Fibroblast of villous mesenchyme (primary cell): ENCODE results near the gene HILPDA. TPM values are rescaled to one million over a fixed set of nuclear protein-coding genes. Genes with fewer than 3 reads are reported as not detected.

Experiments used
- DNase-seq: peaks from one replicate; pipeline ENCODE4 v3.0.0-alpha.2; 2010; ENCODE audit warnings: low read depth
- H3K4me3 ChIP-seq: 2 replicates; pipeline ENCODE4 v1.5.1; 2011; ENCODE audit warnings: low read depth, mild to moderate bottlenecking, low read length
- CTCF ChIP-seq: IDR thresholded peaks from 2 replicates; pipeline ENCODE4 v1.5.1; 2012; ENCODE audit warnings: low read depth, mild to moderate bottlenecking, low read length; ENCODE audit not compliant: insufficient read depth
- total RNA-seq: library from RNA; depleted of rRNA; stranded (reverse); fragments of >200 nt; gene quantifications from 2 replicates; pipeline ENCODE4 v1.2.3, GENCODE V29; 2012

Gene HILPDA
- total RNA-seq, 1 donor = 14.7 TPM

- DNase-seq = no peak
- TF ChIP-seq CTCF = no peak
- H3K4me3 ChIP-seq = no peak overlapping the region
These were observed 11.7 kb upstream of the HILPDA start for GRCh38 chr7:128443831-128444600.

DNA sequence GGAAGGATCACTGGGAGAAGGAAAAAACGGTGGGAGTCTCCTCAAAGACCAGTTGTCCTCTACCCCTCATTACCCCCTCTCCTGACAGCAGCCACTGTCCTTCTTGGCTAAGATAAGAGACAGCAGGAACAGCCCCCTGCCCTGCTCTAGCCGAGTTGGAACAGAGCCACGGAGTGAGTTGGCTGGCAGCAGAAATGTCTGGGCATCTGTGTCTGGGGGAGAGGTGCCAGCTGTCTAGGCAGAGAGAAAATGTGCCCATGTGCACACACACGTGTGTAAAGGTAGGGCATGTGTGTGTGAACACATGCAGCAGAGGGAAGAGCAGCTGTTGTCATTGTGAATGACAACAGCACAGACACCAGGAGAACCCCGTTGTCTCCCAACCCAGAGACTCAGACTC, 9.4 kb upstream of the HILPDA start:
- no peak overlapping the region for H3K4me3 ChIP-seq
- TF ChIP-seq CTCF = no peak
- DNase-seq = no peak

- TF ChIP-seq CTCF = no peak
- no peak for DNase-seq
- no peak overlapping the region for H3K4me3 ChIP-seq
These were observed 7.6 kb upstream of the HILPDA start for GRCh38 chr7:128447941-128448564.

DNA sequence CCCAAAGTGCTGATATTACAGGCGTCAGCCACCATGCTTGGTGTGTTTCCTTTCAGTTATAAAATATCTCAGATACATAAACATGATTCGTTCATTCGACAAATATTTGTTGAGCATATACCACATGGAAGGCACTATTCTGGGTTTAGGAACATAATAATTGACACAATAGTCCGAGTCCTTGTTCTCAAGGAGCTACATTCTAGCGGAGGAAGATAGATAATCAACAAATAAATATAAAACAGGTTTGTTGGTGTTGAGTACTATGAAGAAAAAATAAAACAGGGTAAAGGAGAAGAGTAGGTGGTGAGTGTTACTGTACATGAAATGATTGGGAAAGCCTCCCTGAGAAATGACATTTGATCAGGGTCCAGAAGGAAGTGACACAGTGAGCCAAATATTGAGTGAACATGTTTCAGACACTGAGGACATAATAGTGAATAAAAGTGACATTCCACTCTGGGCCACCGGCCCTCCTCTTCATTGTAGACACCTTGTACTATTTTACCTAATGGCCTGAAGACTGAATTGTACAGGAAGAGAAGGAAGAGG, 6.9 kb upstream of the HILPDA start:
- no peak for TF ChIP-seq CTCF
- no peak for DNase-seq
- no peak overlapping the region for H3K4me3 ChIP-seq

DNA sequence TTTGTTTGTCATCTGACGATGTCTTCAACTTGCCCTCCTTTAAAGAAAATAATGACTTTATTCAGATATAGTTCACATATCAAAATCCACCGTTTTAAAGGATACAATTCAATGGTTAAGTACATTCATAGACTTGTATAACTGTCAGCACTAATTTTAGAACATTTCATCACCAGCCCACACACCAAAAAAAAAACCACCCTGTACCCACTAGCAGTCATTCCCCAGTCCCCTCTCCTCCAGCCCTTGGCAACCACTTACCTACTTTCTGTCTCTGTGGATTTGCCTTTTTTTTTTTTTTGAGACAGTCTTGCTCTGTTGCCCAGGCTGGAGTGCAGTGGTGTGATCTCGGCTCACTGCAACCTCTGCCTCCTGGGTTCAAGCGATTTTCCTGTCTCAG, 5.3 kb upstream of the HILPDA start:
- no peak for DNase-seq
- TF ChIP-seq CTCF = no peak
- H3K4me3 ChIP-seq = no peak overlapping the region

DNA sequence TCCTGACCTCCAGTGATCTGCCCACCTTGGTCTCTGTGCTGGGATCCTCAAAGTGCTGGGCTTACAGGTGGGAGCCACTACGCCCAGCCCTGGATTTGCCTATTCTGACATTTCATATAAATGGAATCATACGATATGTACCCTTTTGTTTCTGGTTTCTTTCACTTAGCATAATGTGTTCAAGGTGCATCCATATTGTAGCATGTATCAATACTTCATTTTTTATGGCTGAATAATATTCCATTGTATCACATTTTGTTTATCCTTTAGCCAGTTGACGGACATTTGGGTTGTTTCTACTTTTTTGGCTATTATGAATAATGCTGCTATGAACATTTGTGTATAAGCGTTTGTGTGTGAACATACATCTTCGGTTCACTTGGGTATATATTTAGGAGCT, 4.8 kb upstream of the HILPDA start:
- TF ChIP-seq CTCF = no peak
- no peak for DNase-seq
- H3K4me3 ChIP-seq = no peak overlapping the region
